ENCODE data around the gene ERC1.
"Not testable (repeated sequence)": the region's sequence is repeated elsewhere in the genome, so short reads cannot be mapped to it uniquely, and the experiment has no call there.

Gene ERC1

GRCh38 chr12:1030779-1031178 lies 39.8 kb downstream of the ERC1 start:
- no peak for ATAC-seq
- DNase-seq: no peak

- DNase-seq: no peak
- ATAC-seq: no peak
Measured at GRCh38 chr12:1034243-1034642, 43.2 kb downstream of the ERC1 start.

GRCh38 chr12:1034751-1035457 lies 43.9 kb downstream of the ERC1 start:
- DNase-seq (no peak), ATAC-seq (no peak)

GRCh38 chr12:1041478-1041877 lies 50.5 kb downstream of the ERC1 start:
- ATAC-seq (no peak), DNase-seq (no peak)

GRCh38 chr12:1044199-1044598 lies 53.2 kb downstream of the ERC1 start:
- DNase-seq: no peak

GRCh38 chr12:1044696-1045095 lies 53.7 kb downstream of the ERC1 start:
- ATAC-seq: no peak
- no peak for DNase-seq

More at GRCh38 chr12:1044199-1044598, 53.2 kb downstream of the ERC1 start:
- ATAC-seq: no peak

- no peak for DNase-seq
- no peak for ATAC-seq
Measured at GRCh38 chr12:1046727-1047126, 55.7 kb downstream of the ERC1 start.

- ATAC-seq (no peak), DNase-seq (no peak)
Measured at GRCh38 chr12:1047898-1048660, 57.1 kb downstream of the ERC1 start.

GRCh38 chr12:1050059-1050707 lies 59.2 kb downstream of the ERC1 start:
- ATAC-seq (no peak), DNase-seq (no peak)

- not testable (repeated sequence) for ATAC-seq, DNase-seq
Measured at GRCh38 chr12:1051672-1052071, 60.6 kb downstream of the ERC1 start.

GRCh38 chr12:1053690-1054089 lies 62.7 kb downstream of the ERC1 start:
- no peak for ATAC-seq
- DNase-seq: no peak

GRCh38 chr12:1054117-1054870 lies 63.3 kb downstream of the ERC1 start:
- no peak for ATAC-seq
- no peak for DNase-seq

GRCh38 chr12:1056390-1056789 lies 65.4 kb downstream of the ERC1 start:
- ATAC-seq (no peak), DNase-seq (no peak)

- DNase-seq (no peak), ATAC-seq (no peak)
Measured at GRCh38 chr12:1058423-1058822, 67.4 kb downstream of the ERC1 start.

- ATAC-seq: no peak
- no peak for DNase-seq
Measured at GRCh38 chr12:1059162-1059561, 68.1 kb downstream of the ERC1 start.

GRCh38 chr12:1063852-1064251 lies 72.8 kb downstream of the ERC1 start:
- no peak for DNase-seq
- ATAC-seq: no peak

GRCh38 chr12:1064317-1064716 lies 73.3 kb downstream of the ERC1 start:
- DNase-seq: no peak
- ATAC-seq: no peak

- ATAC-seq: no peak
- DNase-seq: no peak
Measured at GRCh38 chr12:1065629-1066028, 74.6 kb downstream of the ERC1 start.

GRCh38 chr12:1069846-1070245 lies 78.8 kb downstream of the ERC1 start:
- no peak for DNase-seq
- no peak for ATAC-seq

GRCh38 chr12:1071182-1071581 lies 80.2 kb downstream of the ERC1 start:
- DNase-seq (no peak), ATAC-seq (no peak)

- ATAC-seq (no peak), DNase-seq (no peak)
Measured at GRCh38 chr12:1073652-1074051, 82.6 kb downstream of the ERC1 start.

- DNase-seq: no peak
- ATAC-seq: no peak
Measured at GRCh38 chr12:1077036-1077803, 86.2 kb downstream of the ERC1 start.
